ENCODE results near the gene BEST1. TPM values are rescaled to one million over a fixed set of nuclear protein-coding genes. Genes with fewer than 3 reads are reported as not detected.
"Not testable (repeated sequence)": the region's sequence is repeated elsewhere in the genome, so short reads cannot be mapped to it uniquely, and the experiment has no call there.

Gene BEST1
- total RNA-seq, 1 experiment from 2014 or later: 2.3 TPM

GRCh38 chr11:61964058-61964665, 14.0 kb downstream of the BEST1 start:
- BruUV-seq (replicated peaks): no TSS peak
- H3K4me3 ChIP-seq (replicated peaks in 1 of 2; ENCODE audit: low read depth in 1 of 2, low read length in 2 of 2): no peak overlapping the region
- intact Hi-C loops (cut with micrococcal nuclease): loop anchor here (5.0 kb wide), 1 partner anchor 67 kb away; no protein-coding TSS in a partner anchor
- POLR2A ChIA-PET: interaction anchor here (0.7 to 10.2 kb wide), 14 partner anchors 7 to 149 kb away, joined by 3 to 77 read pairs (median 6); partner anchors contain the start of gene BEST1
- no peak overlapping the region for H3K4me2 ChIP-seq (ENCODE audit: low read length)
- H3K4me1 ChIP-seq (ENCODE audit: control insufficient read depth in 1 of 2, insufficient read depth in 2 of 2, low read length in 2 of 2): peaks cover 12 to 66% of the 10 kb centered on the region in 2 experiments
- peaks cover 6 to 37% of the 10 kb centered on the region in 2 experiments for H3K36me3 ChIP-seq (ENCODE audit: control insufficient read depth in 1 of 2, insufficient read depth in 2 of 2, low read length in 2 of 2)
- no peaks in the 10 kb centered on the region for H3K27me3 ChIP-seq (ENCODE audit: insufficient read depth, low read length)
- RAD21 ChIA-PET (ENCODE audit: low non-redundant PET in 1 of 2, low total read pairs in 2 of 2, uncharacterized antibody in 2 of 2, unreplicated experiment in 2 of 2): no interaction called here
- no peak overlapping the region for H2AFZ ChIP-seq (ENCODE audit: low read depth, low read length, poor library complexity, severe bottlenecking)
- H3K9ac ChIP-seq (ENCODE audit: low read length): no peak overlapping the region
- H4K20me1 ChIP-seq (ENCODE audit: insufficient read depth): peaks cover 21% of the 10 kb centered on the region; the same call in 1 of the 2 replicates
- CTCF ChIA-PET: interaction anchor here (1.5 to 2.6 kb wide), 3 partner anchors 65 to 167 kb away, joined by 6 to 8 read pairs (median 6); no protein-coding TSS in a partner anchor
- no peak for ATAC-seq
- no peak for DNase-seq (ENCODE audit: low read depth, low spot score)
- H3K27ac ChIP-seq (ENCODE audit: low read depth, low read length): no peak overlapping the region
- H3K9me3 ChIP-seq (ENCODE audit: control insufficient read depth in 1 of 2, insufficient read depth in 1 of 2, low read depth in 1 of 2, low read length in 2 of 2): no peaks in the 10 kb centered on the region
- H3K79me2 ChIP-seq (ENCODE audit: insufficient read depth, low read length): peaks cover 41% of the 10 kb centered on the region
- TF ChIP-seq POLR2AphosphoS5 (IDR thresholded peaks at IDR 0.05; ENCODE audit: low read depth, low read length): peak; percentile 62
- TF ChIP-seq MAX (IDR thresholded peaks at IDR 0.05): no peak
- H3K9me2 ChIP-seq (ENCODE audit: insufficient read depth): no peaks in the 10 kb centered on the region

GRCh38 chr11:61964666-61965271, 14.6 kb downstream of the BEST1 start:
- ChIA-PET CTCF (interaction anchor here (1.5 to 2.6 kb wide), 3 partner anchors 66 to 168 kb away, joined by 6 to 8 read pairs (median 6); no protein-coding TSS in a partner anchor), POLR2A (interaction anchor here (1.2 to 10.2 kb wide), 11 partner anchors 7 to 117 kb away, joined by 3 to 77 read pairs (median 9); partner anchors contain the start of gene BEST1)
- H3K27ac ChIP-seq (ENCODE audit: low read depth, low read length); H3K9me3 ChIP-seq (ENCODE audit: control insufficient read depth in 1 of 2, insufficient read depth in 1 of 2, low read depth in 1 of 2, low read length in 2 of 2); H3K9me2 ChIP-seq (ENCODE audit: insufficient read depth); H3K4me3 ChIP-seq (replicated peaks in 1 of 2; ENCODE audit: low read depth in 1 of 2, low read length in 2 of 2); DNase-seq (ENCODE audit: low read depth, low spot score); RAD21 ChIA-PET (ENCODE audit: low non-redundant PET in 1 of 2, low total read pairs in 2 of 2, uncharacterized antibody in 2 of 2, unreplicated experiment in 2 of 2); H2AFZ ChIP-seq (ENCODE audit: low read depth, low read length, poor library complexity, severe bottlenecking); H3K27me3 ChIP-seq (ENCODE audit: insufficient read depth, low read length); H3K9ac ChIP-seq (ENCODE audit: low read length); ATAC-seq: not testable (repeated sequence)
- peak overlapping the region; percentile 96 for H3K4me2 ChIP-seq (ENCODE audit: low read length)
- H3K36me3 ChIP-seq (ENCODE audit: control insufficient read depth in 1 of 2, insufficient read depth in 2 of 2, low read length in 2 of 2): peaks cover 6 to 37% of the 10 kb centered on the region in 2 experiments
- intact Hi-C loops (cut with micrococcal nuclease): loop anchor here (5.0 kb wide), 1 partner anchor 67 kb away; no protein-coding TSS in a partner anchor
- TF ChIP-seq POLR2AphosphoS5 (IDR thresholded peaks at IDR 0.05; ENCODE audit: low read depth, low read length): peak; percentile 38
- peaks cover 41% of the 10 kb centered on the region for H3K79me2 ChIP-seq (ENCODE audit: insufficient read depth, low read length)
- peaks cover 21% of the 10 kb centered on the region; the same call in 1 of the 2 replicates for H4K20me1 ChIP-seq (ENCODE audit: insufficient read depth)
- BruUV-seq (replicated peaks): TSS peak; percentile 68
- H3K4me1 ChIP-seq (ENCODE audit: control insufficient read depth in 1 of 2, insufficient read depth in 2 of 2, low read length in 2 of 2): peaks cover 18 to 66% of the 10 kb centered on the region in 2 experiments

Measured in HCT116 (cell line).